Adrenal gland (tissue), 5 donors: ENCODE results near the gene STX18.
"Not testable (repeated sequence)": the region's sequence is repeated elsewhere in the genome, so short reads cannot be mapped to it uniquely, and the experiment has no call there.

ENCODE experiments used
- POLR2A ChIP-seq, 2 donors: fragments of 450-650 bp; IDR thresholded peaks; one replicate each; pipeline ENCODE4 v1.6.1; 2017; ENCODE audit warnings: antibody characterized with exemption in 2 of 2, mild to moderate bottlenecking in 2 of 2, moderate library complexity in 1 of 2
- TF ChIP-seq, protein P1 (sequence below), 6 experiments: fragments of 450-650 bp in 4 of 6; fragments of 200-600 bp in 2 of 6; sonication (generic) in 1 of 6; IDR thresholded peaks; 1 replicate in 5 of 6; 2 replicates in 1 of 6; pipeline versions ENCODE4 v1.5.1 to v1.8.0; 2016 to 2021; ENCODE audit warnings: antibody characterized with exemption in 6 of 6, mild to moderate bottlenecking in 2 of 6, moderate library complexity in 1 of 6
- donor health status: DM: no; HTN: no; CAD: no.

- not testable (repeated sequence) for TF ChIP-seq POLR2A (IDR thresholded peaks at IDR 0.05)
- TF ChIP-seq, protein P1, sequence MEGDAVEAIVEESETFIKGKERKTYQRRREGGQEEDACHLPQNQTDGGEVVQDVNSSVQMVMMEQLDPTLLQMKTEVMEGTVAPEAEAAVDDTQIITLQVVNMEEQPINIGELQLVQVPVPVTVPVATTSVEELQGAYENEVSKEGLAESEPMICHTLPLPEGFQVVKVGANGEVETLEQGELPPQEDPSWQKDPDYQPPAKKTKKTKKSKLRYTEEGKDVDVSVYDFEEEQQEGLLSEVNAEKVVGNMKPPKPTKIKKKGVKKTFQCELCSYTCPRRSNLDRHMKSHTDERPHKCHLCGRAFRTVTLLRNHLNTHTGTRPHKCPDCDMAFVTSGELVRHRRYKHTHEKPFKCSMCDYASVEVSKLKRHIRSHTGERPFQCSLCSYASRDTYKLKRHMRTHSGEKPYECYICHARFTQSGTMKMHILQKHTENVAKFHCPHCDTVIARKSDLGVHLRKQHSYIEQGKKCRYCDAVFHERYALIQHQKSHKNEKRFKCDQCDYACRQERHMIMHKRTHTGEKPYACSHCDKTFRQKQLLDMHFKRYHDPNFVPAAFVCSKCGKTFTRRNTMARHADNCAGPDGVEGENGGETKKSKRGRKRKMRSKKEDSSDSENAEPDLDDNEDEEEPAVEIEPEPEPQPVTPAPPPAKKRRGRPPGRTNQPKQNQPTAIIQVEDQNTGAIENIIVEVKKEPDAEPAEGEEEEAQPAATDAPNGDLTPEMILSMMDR (IDR thresholded peaks at IDR 0.05): not testable (repeated sequence)
Observed at GRCh38 chr4:4422117-4422516, 119.7 kb downstream of the STX18 start.
